Posterior vena cava (tissue), 2 donors: ENCODE measurements around the gene EPB41. TPM values are rescaled to one million over a fixed set of nuclear protein-coding genes. Genes with fewer than 3 reads are reported as not detected.
"Not testable (repeated sequence)": the region's sequence is repeated elsewhere in the genome, so short reads cannot be mapped to it uniquely, and the experiment has no call there.

Source experiments
- DNase-seq: peaks from one replicate; pipeline ENCODE4 v3.0.0-alpha.2; 2020; ENCODE audit warnings: low spot score
- intact Hi-C, 2 donors: fragments of 100-400 bp; cut with DNase I; formaldehyde crosslinking; loops; one replicate each; pipeline versions ENCODE4 v1.14.1 to v1.14.2; 2022 to 2023
- total RNA-seq, 2 donors: library from RNA; stranded (reverse); fragmentation: NEBNext Ultra II Directional; extraction: Animal tissue kit (Norgen Biotek cat#: 25700); gene quantifications; one replicate each; pipeline ENCODE4 v1.2.1, GENCODE V29; 2021
- donor health status: DM: yes; HTN: yes; CAD: no.
- donor health status: DM: yes; HTN: yes; CAD: no.

Gene EPB41
- total RNA-seq, 2 donors from 2014 or later, result 16.6 to 21.7 TPM

DNA sequence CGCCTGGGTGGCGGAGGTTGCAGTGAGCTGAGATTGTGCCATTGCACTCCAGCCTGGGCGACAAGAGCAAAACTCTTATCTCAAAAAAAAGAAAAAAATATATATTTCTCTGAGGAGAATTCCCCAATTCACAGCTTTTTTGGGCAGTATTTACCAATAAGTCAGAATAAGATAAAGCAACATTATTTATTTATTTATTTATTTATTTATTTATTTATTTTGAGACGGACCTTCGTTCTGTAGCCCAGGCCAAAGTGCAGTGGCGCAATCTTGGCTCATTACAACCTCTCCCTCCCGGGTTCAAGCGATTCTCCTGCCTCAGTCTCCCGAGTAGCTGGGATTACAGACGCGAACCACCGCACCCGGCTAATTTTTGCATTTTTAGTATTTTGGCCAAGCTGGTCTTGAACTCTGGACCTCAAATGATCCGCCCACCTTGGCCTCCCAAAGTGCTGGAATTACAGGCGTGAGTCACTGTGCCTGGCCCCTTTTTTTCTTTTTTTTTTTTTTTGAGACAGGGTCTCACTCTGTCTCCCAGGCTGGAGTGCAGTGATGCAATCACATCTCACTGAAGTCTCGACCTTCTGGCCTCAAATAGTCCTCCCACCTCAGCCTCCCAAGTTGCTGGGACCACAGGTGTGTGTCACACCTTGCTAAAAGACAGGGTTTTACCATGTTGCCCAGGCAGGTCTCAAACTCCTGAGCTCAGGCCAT, 165.7 kb downstream of the EPB41 start:
- DNase-seq, intact Hi-C loops: not testable (repeated sequence)

DNA sequence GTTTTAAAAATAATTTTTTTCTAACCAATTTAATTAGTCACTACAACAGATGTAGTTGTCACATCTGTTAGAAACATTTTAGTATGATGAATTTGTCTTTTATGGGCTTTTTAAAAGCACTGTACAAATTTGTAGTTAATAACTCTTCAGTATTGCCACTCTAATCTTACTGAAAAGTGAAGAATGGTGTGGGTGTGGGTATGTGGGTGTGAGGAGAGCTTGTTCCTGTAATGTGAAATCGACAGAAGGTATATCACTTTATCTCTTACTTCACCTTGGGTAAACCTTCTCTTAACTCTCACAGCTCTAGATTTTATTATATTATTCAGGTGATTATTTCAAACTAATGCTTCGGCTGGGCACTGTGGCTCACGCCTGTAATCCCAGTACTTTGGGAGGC, 166.8 kb downstream of the EPB41 start:
- intact Hi-C loops, result no loop called here

DNA sequence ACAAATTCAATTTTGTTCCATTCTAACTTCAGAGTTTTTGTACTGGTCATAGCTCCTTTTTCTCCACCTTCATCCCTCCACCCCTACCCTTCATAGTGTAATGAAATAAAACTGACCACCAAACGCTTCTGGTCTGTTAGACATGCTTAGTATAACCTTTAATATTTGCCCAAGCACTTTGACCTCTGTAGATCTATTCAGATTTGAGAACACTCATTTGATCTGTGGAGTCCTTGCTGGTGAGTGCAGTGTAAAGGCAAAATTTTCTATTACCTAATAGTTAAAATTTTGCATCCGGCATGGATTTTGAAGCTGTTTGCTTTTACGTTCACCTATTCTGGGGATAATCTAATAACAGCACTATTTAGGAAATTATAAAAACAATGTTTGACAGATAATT, 168.2 kb downstream of the EPB41 start:
- intact Hi-C loops, result no loop called here
- no peak for DNase-seq

More for the DNA sequence above, 166.8 kb downstream of the EPB41 start:
- DNase-seq, result no peak

DNA sequence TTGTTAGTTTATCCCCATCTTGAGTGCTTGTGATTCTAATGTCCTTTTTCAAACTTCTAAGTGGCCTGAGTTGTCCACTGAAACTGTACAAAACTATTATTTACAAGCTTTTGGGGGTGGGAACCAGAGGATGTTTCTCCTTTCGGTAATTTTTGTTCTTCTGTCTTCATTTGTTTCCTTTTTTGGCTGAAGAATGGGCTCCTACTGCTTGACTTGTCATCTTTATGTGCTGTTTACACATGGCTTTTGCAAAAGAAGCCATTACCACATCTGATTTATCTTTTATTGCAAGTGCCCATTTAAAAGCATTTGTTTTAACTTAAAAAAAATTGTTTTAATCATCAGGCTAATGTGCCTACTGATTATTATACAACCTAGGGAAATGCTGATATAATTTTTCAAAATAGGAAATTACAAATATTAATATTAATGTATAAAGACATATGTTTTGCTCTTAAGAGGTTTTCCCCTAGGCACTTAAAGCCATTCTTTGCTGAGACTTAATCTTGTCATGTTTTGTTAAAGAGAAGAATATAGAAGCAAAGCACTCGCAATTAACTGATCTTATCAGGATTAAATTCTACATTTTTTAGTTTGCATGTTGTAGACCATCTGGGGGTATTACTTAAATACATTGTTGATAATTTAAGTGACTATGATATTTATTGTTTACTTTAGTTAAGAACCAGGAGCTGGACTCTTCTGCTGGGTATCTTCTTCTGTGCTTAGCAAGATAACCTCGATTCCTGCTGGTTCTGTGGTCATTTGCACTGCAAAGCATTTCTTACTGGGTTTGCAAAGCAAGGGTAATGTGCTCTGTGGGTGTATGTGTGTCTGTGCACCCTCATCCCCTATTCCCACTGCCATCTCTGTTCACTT, 169.2 kb downstream of the EPB41 start:
- intact Hi-C loops, result no loop called here
- no peak for DNase-seq

DNA sequence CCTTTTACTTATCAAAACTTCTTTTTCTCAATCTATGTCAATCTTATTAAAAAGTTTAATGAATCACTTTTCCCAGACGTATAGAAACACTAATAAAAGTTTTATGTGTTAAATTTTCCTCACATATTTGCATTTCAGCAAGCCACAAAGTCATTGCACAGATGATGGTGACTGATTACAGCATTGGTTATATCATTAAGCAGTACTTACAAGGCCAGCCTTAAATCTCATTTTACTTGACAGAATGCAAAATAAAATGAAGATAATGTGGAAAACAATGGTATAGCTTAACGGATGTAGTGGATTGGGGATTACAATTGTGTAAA, 169.8 kb downstream of the EPB41 start:
- no peak for DNase-seq
- intact Hi-C loops, result no loop called here

DNA sequence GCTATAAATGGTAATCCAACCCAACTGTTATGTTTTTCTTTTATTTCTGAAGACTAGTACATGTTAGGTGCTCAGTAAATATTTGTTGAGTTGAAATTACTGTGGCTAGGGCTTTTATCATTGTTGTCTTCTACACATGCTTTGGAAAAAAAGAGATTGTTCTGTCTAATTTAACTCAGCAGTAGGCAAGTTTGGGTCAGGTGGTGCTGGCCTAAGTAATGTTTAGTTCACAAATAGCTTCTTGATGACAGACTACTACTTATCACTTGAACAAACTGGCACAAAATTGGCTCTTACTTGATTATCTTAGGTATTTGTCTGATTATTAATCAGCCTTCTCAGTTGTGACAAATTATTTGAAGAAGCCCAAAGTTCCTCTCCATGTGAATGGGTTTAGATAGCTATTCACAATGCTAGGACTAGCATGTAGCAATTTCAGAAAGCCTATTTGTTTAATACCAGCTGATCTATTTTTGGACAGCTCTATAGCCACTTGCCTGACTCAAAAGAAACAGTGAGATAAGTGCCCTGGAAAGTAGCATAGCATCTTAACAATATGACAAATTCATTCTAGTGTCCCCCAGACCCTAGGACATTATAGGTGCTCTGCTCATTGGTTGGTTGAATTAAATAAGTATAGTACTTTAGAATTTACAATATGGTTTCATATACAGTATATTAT, 176.7 kb downstream of the EPB41 start:
- intact Hi-C loops, result no loop called here
- no peak for DNase-seq

DNA sequence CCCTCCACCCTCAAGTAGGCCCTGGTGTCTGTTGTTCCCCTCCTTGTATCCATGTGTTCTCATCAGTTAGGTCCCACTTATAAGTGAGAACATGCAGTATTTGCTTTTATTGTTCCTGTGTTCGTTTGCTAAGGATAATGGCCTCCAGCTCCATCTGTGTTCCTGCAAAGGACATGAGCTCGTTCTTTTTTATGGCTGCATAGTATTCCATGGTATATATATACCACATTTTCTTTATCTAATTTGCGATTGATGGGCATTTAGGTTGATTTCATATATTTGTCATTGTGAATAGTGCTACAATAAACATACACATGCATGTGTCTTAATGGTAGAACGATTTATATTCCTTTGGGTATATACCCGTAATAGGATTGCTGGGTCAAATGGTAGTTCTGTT, 178.3 kb downstream of the EPB41 start:
- intact Hi-C loops, DNase-seq: not testable (repeated sequence)

DNA sequence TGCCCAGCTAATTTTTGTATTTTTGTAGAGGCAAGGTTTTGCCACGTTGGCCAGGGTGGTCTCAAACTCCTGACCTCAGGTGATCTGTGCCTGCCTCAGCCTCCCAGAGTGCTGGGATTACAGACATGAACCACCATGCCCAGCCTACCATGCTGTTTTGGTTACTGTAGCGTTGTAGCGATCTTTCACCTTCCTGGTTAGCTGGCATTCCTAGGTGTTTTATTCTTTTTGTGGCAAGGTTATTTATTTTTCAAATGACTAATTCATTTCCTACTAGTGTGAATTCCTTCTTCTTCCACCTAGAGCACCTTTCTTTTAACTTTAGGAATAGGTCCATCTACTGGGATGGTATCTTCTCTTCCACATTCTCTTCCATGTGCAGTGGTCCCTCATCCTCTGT, 180.1 kb downstream of the EPB41 start:
- intact Hi-C loops, result no loop called here
- DNase-seq, result no peak

DNA sequence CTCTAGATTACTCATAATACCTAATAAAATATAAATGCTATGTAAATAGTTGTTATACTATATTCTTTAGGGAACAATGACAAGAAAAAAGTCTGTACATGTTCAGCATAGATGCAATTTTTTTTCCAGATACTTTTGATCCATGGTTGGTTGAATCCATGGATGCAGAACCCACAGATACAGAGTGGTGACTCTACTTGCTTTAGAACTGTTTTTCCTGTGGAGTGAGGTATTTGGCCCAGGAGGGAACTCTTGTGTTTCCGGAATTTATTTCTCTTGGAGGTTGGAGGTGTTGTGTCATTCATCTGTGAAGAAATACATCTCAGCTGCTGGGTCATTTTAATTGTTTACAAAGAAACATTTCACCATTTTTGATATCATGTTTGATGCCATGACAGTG, 180.6 kb downstream of the EPB41 start:
- intact Hi-C loops, result no loop called here
- no peak for DNase-seq

DNA sequence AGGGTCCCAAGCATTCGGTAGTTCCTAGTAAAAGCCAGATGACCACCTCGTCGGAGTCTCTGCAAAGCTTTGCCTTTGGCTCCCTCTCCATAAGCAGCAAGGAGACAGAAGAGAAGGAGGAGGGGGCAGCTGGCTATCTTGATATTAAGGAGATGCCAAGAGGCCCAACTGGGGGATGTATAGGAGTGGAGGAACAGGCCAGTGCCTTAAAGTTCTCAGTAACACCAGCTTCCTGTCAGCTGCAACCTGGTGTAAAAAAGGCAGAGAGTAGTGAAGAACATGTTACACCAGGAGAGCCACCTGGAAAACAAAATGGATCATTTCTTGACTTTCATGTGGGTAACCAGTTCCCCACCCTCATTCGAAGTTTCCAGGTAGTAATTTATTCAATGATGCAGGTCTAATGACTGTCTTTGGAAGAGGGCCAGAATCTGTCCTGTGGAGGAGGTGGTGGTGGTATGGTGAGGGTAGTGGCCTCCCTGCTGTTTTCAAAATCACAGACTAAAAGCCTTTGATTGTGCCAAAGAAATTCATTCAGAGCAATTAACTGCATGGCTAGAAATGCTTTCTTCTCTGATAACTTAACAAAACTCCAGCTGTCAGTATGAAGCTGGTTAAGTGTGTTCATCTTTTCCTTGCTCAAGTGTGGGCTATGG, 182.0 kb downstream of the EPB41 start:
- intact Hi-C loops, result no loop called here
- DNase-seq, result no peak

DNA sequence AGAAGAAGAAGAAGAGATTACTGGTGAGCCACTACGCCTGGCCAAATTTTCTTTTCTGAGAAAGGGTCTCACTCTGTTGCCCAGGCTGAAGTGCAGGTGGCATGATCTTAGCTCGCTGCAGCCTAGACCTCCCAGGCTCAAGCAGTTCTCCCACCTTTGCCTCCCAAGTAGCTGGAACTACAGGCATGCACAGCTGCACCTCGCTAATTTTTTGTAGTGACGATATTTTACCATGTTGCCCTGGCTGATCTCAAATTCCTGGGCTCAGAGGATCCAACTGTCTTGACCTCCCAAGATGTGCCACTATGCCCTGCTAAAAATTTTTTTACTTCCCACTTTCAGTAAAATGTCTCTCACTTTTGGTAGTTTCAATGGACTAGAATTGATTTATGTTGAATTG, 184.9 kb downstream of the EPB41 start:
- DNase-seq, result no peak
- intact Hi-C loops, result no loop called here

DNA sequence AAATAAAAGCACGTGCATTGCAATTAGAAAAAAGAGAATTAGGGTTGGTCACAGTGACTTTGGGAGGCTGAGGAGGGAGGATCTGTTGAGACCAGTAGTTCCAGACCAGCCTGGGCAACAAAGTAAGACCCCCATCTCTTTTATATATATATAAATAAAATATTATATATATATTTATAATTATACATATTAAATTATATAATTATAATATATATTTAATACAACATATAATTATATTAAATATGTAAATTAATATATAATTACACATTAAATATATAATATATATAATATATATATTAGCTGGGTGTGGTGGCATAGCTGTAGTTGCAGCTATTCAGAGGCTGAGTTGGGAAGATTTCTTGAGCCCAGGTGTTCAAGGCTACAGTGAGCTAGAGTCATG, 186.1 kb downstream of the EPB41 start:
- intact Hi-C loops, result no loop called here
- no peak for DNase-seq

DNA sequence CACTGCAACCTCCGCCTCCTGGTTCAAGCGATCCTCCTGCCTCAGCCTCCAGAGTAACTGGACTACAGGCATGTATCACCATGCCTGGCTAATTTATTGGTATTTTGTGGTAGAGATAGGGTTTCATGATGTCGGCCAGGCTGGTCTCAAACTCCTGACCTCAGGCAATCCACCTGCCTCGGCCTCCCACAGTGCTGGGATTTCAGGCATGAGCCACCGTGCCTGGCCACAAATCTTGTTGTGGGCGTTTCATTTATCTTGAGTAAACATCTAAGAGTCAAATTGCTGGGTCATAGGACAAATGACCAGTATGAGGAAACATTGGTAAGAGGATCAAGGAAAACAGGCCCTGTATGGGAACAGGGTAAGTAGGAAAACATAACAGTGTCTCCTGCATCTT, 191.5 kb downstream of the EPB41 start:
- no peak for DNase-seq
- intact Hi-C loops, result no loop called here

DNA sequence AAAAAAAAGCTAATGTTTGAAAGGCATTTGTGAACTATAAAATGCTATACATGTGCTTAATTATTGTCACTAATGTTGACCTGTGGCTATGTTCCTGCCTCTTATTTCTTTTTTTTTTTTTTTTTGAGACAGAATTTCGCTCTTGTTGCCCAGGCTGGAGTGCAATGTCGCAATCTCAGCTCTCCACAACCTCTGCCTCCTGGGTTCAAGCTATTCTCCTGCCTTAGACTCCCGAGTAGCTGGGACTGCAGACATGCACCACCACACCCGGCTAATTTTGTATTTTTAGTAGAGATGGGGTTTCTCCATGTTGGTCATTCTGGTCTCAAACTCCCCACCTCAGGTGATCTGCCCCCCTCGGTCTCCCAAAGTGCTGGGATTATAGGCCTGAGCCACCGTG, 193.7 kb downstream of the EPB41 start:
- DNase-seq, intact Hi-C loops: not testable (repeated sequence)

DNA sequence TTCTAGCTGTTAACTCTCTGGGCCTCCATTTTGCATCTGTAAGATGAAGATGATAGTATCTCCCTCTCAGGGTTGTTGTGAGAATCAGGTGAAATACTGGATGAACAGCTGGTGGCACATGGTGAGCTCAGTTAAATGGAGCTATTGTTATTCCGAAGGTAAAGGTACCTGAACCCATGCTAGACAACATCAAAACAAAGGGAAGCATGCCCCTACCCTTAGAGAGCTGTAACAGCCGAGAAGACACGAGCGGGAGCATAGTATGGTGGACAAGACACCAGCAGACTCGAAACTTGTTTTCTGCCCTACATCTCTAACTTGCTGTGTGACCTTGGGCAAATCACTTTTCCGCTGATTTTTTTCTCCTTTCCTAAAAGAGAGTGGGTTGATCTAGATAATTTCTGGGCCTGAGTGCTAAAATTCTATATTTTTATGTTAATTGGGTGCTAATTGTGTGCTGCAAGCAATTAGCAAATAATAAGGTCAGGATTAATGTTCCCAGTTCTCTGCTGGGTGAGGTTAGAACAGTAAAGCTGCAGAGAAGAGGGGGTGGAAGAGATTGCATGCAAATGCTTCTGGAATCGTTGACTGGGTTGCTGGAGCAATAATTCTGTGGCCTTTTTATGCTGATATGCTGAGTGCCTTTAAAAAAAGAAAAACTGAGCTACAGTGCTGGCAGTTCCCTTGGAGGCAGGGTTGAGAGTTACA, 198.5 kb downstream of the EPB41 start:
- DNase-seq, result no peak
- intact Hi-C loops, result no loop called here

DNA sequence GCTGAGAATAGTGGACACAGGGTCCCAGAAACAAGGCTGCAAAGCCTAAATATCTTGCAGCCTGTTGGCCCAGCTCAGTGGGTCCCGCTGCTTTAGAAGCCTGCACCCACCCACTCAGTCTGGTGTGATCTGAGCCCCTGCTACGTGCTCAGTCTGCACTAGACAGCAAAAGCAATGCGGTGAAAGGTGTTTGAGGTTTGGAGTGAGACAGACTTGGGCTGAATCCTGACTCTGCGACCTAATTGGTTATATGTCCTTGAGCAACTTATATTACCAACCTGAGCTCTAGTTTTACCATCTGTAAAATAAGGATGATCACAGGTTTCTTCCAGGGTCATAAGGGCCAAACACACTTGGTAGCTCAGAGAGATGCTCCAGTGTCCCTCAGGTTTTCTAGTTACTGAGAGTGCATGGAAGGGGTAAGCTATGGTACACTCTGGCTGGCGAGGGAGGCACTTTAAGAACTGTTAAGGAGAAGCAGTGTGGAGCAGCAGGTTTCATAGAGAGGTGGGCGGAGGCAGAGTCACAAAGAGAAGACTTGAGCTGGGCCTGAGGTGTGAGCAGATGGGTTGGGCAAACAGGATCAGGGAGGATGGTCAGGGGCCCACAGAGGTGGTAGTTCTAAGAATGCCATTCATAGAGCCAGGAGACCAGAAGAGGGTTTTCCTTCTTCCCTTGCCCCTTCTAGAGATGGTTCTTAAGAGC, 199.2 kb downstream of the EPB41 start:
- intact Hi-C loops, result no loop called here
- DNase-seq, result no peak

DNA sequence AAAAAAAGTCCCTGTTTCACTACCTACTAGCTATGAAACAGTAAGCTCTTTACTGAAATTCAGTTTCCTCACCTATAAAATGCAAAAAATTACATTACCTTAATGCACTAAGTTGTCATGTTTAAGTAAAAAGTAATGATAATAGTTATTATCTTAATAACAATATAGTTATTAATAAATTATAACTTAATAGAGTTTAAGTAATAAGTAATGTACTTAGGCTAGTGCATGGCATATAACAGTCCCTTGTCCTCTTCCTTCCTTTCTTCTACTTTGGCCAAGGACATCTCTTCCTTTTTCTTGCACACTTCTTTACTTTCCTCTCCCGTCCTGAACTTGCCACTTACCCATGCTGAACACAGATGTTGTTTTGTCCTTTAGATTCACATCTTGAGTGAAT, 200.3 kb downstream of the EPB41 start:
- DNase-seq, result no peak
- intact Hi-C loops, result no loop called here

DNA sequence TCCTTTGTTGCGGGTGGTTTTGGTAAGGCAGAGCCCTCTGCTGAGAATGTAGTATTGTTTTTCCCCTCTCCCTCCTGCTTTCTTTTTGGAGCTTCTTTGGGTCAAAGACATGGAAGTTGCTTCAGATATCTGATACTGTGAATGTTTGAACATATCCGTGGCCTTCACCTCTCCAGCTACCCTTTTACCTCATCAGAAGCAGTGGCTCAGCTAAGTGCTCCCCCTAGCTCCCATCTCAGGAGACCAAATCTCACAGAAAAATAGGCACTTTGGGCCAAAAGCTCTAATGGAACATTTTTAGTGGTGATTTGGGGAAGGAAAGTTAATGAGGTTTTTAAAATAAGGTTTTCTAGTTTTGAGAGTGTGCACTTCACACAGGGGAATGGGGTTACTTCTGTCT, 203.0 kb downstream of the EPB41 start:
- no peak for DNase-seq
- intact Hi-C loops, result no loop called here
